Inflammatory macrophage treated with lipopolysaccharide for 1 hour (primary cell): ENCODE data around the gene ZNF311.
"Not testable (repeated sequence)": the region's sequence is repeated elsewhere in the genome, so short reads cannot be mapped to it uniquely, and the experiment has no call there.

ENCODE experiments used
- DNase-seq, 2 donors: peaks; one replicate each; pipeline ENCODE4 v3.0.0-alpha.2; 2020 to 2022

ZNF311 gene

GRCh38 chr6:28982476-28983266, 22.4 kb downstream of the ZNF311 start:
- DNase-seq: peak; percentile 46 to 55

- DNase-seq: peak; percentile 90 to 97
These were observed 23.2 kb downstream of the ZNF311 start for GRCh38 chr6:28981833-28982475.

- DNase-seq: peak; percentile 76 to 97
These were observed 23.7 kb downstream of the ZNF311 start for GRCh38 chr6:28981431-28981832.

GRCh38 chr6:28980852-28981430, 24.2 kb downstream of the ZNF311 start:
- peak in 1 of 2 donors; percentile 64 for DNase-seq

GRCh38 chr6:28980137-28980851, 24.8 kb downstream of the ZNF311 start:
- DNase-seq: no peak

GRCh38 chr6:28979679-28980078, 25.4 kb downstream of the ZNF311 start:
- DNase-seq: no peak

GRCh38 chr6:28978959-28979561, 26.1 kb downstream of the ZNF311 start:
- peak; percentile 23 to 49 for DNase-seq

- DNase-seq: no peak
These were observed 27.0 kb downstream of the ZNF311 start for GRCh38 chr6:28978133-28978491.

GRCh38 chr6:28977341-28978132, 27.6 kb downstream of the ZNF311 start:
- peak; percentile 75 to 95 for DNase-seq

- no peak for DNase-seq
These were observed 28.4 kb downstream of the ZNF311 start for GRCh38 chr6:28976677-28977076.

- DNase-seq: no peak
These were observed 30.6 kb downstream of the ZNF311 start for GRCh38 chr6:28974505-28974904.

GRCh38 chr6:28970056-28970455, 35.1 kb downstream of the ZNF311 start:
- not testable (repeated sequence) for DNase-seq

- no peak for DNase-seq
These were observed 36.0 kb downstream of the ZNF311 start for GRCh38 chr6:28969129-28969528.

GRCh38 chr6:28968476-28968875, 36.6 kb downstream of the ZNF311 start:
- no peak for DNase-seq

GRCh38 chr6:28965706-28966105, 39.4 kb downstream of the ZNF311 start:
- DNase-seq: no peak

- DNase-seq: no peak
These were observed 44.1 kb downstream of the ZNF311 start for GRCh38 chr6:28960846-28961500.

GRCh38 chr6:28958561-28959243, 46.4 kb downstream of the ZNF311 start:
- DNase-seq: not testable (repeated sequence)

- not testable (repeated sequence) for DNase-seq
These were observed 47.3 kb downstream of the ZNF311 start for GRCh38 chr6:28957795-28958314.

- DNase-seq: no peak
These were observed 48.8 kb downstream of the ZNF311 start for GRCh38 chr6:28956331-28956730.

GRCh38 chr6:28953585-28954258, 51.4 kb downstream of the ZNF311 start:
- no peak for DNase-seq
